Smooth muscle cell (in vitro differentiated cells): ENCODE data around the gene ZSCAN10. TPM values are rescaled to one million over a fixed set of nuclear protein-coding genes. Genes with fewer than 3 reads are reported as not detected.

Experiments
- DNase-seq: peaks from one replicate; lab custom pipeline; 2025; ENCODE audit not compliant: unreplicated experiment; lab: John Stamatoyannopoulos, UW
- H2AFZ ChIP-seq: fragments of 200-600 bp; sonication (generic); 2 replicates; pipeline ENCODE4 v1.6.0; 2016; ENCODE audit warnings: antibody characterized with exemption, low read depth, mild to moderate bottlenecking
- H3F3A ChIP-seq: fragments of 200-600 bp; sonication (generic); 2 replicates; pipeline ENCODE4 v1.6.0; 2017; ENCODE audit warnings: antibody characterized with exemption, low read depth
- H3K27ac ChIP-seq: fragments of 200-600 bp; sonication (generic); 2 replicates; pipeline ENCODE4 v1.5.1; 2016; ENCODE audit warnings: low read depth, mild to moderate bottlenecking
- H3K27me3 ChIP-seq: fragments of 200-600 bp; sonication (generic); 2 replicates; pipeline ENCODE4 v1.6.1; 2016; ENCODE audit warnings: low read depth, mild to moderate bottlenecking
- H3K36me3 ChIP-seq: fragments of 200-600 bp; sonication (generic); 2 replicates; pipeline ENCODE4 v1.5.1; 2016; ENCODE audit warnings: low read depth
- H3K4me1 ChIP-seq: fragments of 200-600 bp; sonication (generic); 2 replicates; pipeline ENCODE4 v1.5.1; 2016; ENCODE audit warnings: low read depth
- H3K4me2 ChIP-seq: fragments of 200-600 bp; sonication (generic); 2 replicates; pipeline ENCODE4 v1.6.0; 2016; ENCODE audit warnings: mild to moderate bottlenecking
- H3K4me3 ChIP-seq: fragments of 200-600 bp; sonication (generic); 2 replicates; pipeline ENCODE4 v1.5.1; 2016; ENCODE audit warnings: mild to moderate bottlenecking
- H3K79me2 ChIP-seq: fragments of 200-600 bp; sonication (generic); 2 replicates; pipeline ENCODE4 v1.6.0; 2016; ENCODE audit warnings: low read depth, mild to moderate bottlenecking
- H3K9ac ChIP-seq: fragments of 200-600 bp; sonication (generic); 2 replicates; pipeline ENCODE4 v1.6.0; 2016; ENCODE audit warnings: low read depth
- H3K9me3 ChIP-seq: fragments of 200-600 bp; sonication (generic); replicated peaks from 2 replicates; pipeline ENCODE4 v1.5.1; 2016; ENCODE audit warnings: low read depth
- H4K20me1 ChIP-seq: fragments of 200-600 bp; sonication (generic); 2 replicates; pipeline ENCODE4 v1.6.0; 2016; ENCODE audit warnings: low read depth
- CTCF ChIP-seq: fragments of 200-600 bp; sonication (generic); IDR thresholded peaks from 2 replicates; pipeline ENCODE4 v1.5.1; 2017; ENCODE audit warnings: borderline replicate concordance, mild to moderate bottlenecking, antibody characterized with exemption; ENCODE audit not compliant: insufficient read depth, poor library complexity, severe bottlenecking
- WGBS: methylation state at CpG from one replicate; pipeline ENCODE4 v1.1.7; 2016; ENCODE audit warnings: low lambda C conversion rate; 5-methylcytosine and 5-hydroxymethylcytosine counted together
- polyA plus RNA-seq: library from polyadenylated mRNA; unstranded; fragments of >200 nt; fragmentation: Nextera tagmentation; extraction: Ambion mirVana; gene quantifications from 2 replicates; pipeline ENCODE4 v1.2.1, GENCODE V29; 2016
- total RNA-seq: library from RNA; depleted of rRNA; stranded (reverse); fragments of >200 nt; gene quantifications from 2 replicates; pipeline ENCODE4 v1.2.3, GENCODE V29; 2014

The ZSCAN10 gene
- total and polyA plus RNA-seq, 2 experiments from 2014 or later: not detected

DNA sequence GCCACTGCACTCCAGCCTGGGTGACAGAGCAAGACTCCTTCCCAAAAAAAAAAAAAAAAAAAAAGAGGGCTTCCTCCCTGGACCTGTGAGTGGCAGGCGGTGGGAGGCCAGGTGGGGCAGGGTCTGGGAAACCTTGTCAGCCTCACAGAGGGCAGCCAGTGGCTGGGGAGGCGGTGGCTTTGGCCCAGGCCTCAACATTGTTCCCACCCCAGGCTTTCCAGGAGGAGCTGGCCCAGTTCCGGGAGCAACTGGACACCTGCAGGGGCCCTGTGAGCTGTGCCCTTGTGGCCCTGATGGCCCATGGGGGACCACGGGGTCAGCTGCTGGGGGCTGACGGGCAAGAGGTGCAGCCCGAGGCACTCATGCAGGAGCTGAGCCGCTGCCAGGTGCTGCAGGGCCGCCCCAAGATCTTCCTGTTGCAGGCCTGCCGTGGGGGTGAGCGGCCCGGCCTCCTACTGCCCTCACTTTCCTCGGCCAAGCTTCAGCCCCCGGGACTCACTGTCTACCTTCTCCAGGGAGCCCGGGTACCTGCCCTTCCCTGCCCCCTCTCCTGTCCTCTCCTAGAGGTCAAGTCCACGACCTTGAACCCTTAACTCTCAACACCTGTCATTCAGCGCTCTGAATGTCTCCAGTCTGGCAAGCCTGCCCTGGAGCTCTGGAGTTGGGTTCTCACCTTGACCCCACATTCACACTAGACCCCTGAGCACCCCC lies 48.1 kb upstream of the ZSCAN10 start:
- 90% methylated on average over 14 of the region's 16 CpGs for WGBS

GRCh38 chr16:3145660-3146059 lies 46.6 kb upstream of the ZSCAN10 start:
- WGBS: 94% methylated on average over 12 of the region's 12 CpGs
- Histone ChIP-seq H3K36me3 (no peaks in the 10 kb centered on the region), H3K9me3 (no peaks in the 10 kb centered on the region), H3K4me3 (no peak overlapping the region), H3F3A (no peaks in the 10 kb centered on the region), H3K27ac (no peak overlapping the region), H3K79me2 (no peaks in the 10 kb centered on the region), H3K27me3 (no peaks in the 10 kb centered on the region), H4K20me1 (no peaks in the 10 kb centered on the region), H2AFZ (no peak overlapping the region), H3K4me2 (no peak overlapping the region), H3K4me1 (no peaks in the 10 kb centered on the region), H3K9ac (no peak overlapping the region)
- TF ChIP-seq CTCF: no peak
- DNase-seq: no peak

More for the DNA sequence above, 48.1 kb upstream of the ZSCAN10 start:
- no peaks in the 10 kb centered on the region for H4K20me1 ChIP-seq
- no peaks in the 10 kb centered on the region for H3K4me1 ChIP-seq
- peaks cover under 1% of the 10 kb centered on the region for H3F3A ChIP-seq
- no peak overlapping the region for H3K9ac ChIP-seq
- no peak overlapping the region for H3K27ac ChIP-seq
- H3K36me3 ChIP-seq: no peaks in the 10 kb centered on the region
- H3K4me2 ChIP-seq: no peak overlapping the region
- DNase-seq: no peak
- no peak for TF ChIP-seq CTCF
- H3K9me3 ChIP-seq: no peaks in the 10 kb centered on the region
- H2AFZ ChIP-seq: no peak overlapping the region
- H3K4me3 ChIP-seq: no peak overlapping the region
- H3K79me2 ChIP-seq: no peaks in the 10 kb centered on the region
- no peaks in the 10 kb centered on the region for H3K27me3 ChIP-seq

- no peaks in the 10 kb centered on the region for H3K79me2 ChIP-seq
- no peak overlapping the region for H3K4me3 ChIP-seq
- H2AFZ ChIP-seq: no peak overlapping the region
- no peaks in the 10 kb centered on the region for H3K36me3 ChIP-seq
- H3K9ac ChIP-seq: no peak overlapping the region
- DNase-seq: no peak
- WGBS: 96% methylated on average over 10 of the region's 10 CpGs
- H3K27ac ChIP-seq: no peak overlapping the region
- no peaks in the 10 kb centered on the region for H3K9me3 ChIP-seq
- no peaks in the 10 kb centered on the region for H3K27me3 ChIP-seq
- no peak overlapping the region for H3K4me2 ChIP-seq
- H3K4me1 ChIP-seq: no peaks in the 10 kb centered on the region
- H4K20me1 ChIP-seq: no peaks in the 10 kb centered on the region
- no peaks in the 10 kb centered on the region for H3F3A ChIP-seq
- TF ChIP-seq CTCF: no peak
These were observed 46.1 kb upstream of the ZSCAN10 start for GRCh38 chr16:3145151-3145550.
